Breast epithelium (tissue), 4 donors: Measurements from ENCODE around the gene CHD2. TPM values are rescaled to one million over a fixed set of nuclear protein-coding genes. Genes with fewer than 3 reads are reported as not detected.

Source experiments
- DNase-seq, 2 donors: peaks; one replicate each; pipeline ENCODE4 v3.0.0-alpha.2; 2019; ENCODE audit warnings: low spot score in 2 of 2
- H3K27ac ChIP-seq, 2 donors: fragments of 200-600 bp; sonication (generic) in 1 of 2; one replicate each; pipeline ENCODE4 v1.5.1; 2016 to 2019; ENCODE audit warnings: mild to moderate bottlenecking in 1 of 2
- H3K27me3 ChIP-seq, 2 donors: fragments of 200-600 bp; sonication (generic) in 1 of 2; one replicate each; pipeline versions ENCODE4 v1.5.1 to v1.6.0; 2017 to 2019; ENCODE audit warnings: control low read depth in 1 of 2, mild to moderate bottlenecking in 1 of 2
- H3K36me3 ChIP-seq: fragments of 200-600 bp; one replicate; pipeline ENCODE4 v1.5.1; 2019
- H3K4me1 ChIP-seq, 2 donors: fragments of 200-600 bp; sonication (generic); one replicate each; pipeline ENCODE4 v1.5.1; 2016 to 2019; ENCODE audit warnings: control low read depth in 1 of 2
- H3K4me3 ChIP-seq, 3 donors: fragments of 200-600 bp; sonication (generic); 1 replicate in 2 of 3; 2 replicates in 1 of 3; pipeline ENCODE4 v1.5.1; 2016 to 2019; ENCODE audit warnings: mild to moderate bottlenecking in 3 of 3, moderate library complexity in 2 of 3
- H3K9me3 ChIP-seq, 2 donors: fragments of 200-600 bp; sonication (generic) in 1 of 2; one replicate each; pipeline ENCODE4 v1.5.1; 2016 to 2019; ENCODE audit warnings: control low read depth in 1 of 2
- POLR2A ChIP-seq: fragments of 450-650 bp; IDR thresholded peaks from one replicate; pipeline ENCODE4 v1.6.1; 2016; ENCODE audit warnings: antibody characterized with exemption, mild to moderate bottlenecking, moderate library complexity
- POLR2AphosphoS5 ChIP-seq, 3 donors: sonication (generic); formaldehyde crosslinking; IDR thresholded peaks; one replicate each; pipeline ENCODE4 v1.6.1; 2017; ENCODE audit warnings: antibody characterized with exemption in 3 of 3
- intact Hi-C: fragments of 100-400 bp; cut with DNase I; formaldehyde crosslinking; loops from one replicate; pipeline ENCODE4 v1.15.1; 2023; ENCODE audit warnings: low total_unique reads
- total RNA-seq, 3 donors: library from RNA; depleted of rRNA; stranded (reverse); fragments of >200 nt; gene quantifications; one replicate each; pipeline ENCODE4 v1.1.0, GENCODE V29; 2016
- TF ChIP-seq, protein P1 (sequence below), 3 donors: fragments of 450-650 bp; IDR thresholded peaks; one replicate each; pipeline ENCODE4 v1.5.1; 2016 to 2017; ENCODE audit warnings: antibody characterized with exemption in 3 of 3, mild to moderate bottlenecking in 3 of 3, moderate library complexity in 3 of 3

Gene CHD2
- total RNA-seq, 3 donors from 2014 or later: 137 to 215 (median 197) TPM

DNA sequence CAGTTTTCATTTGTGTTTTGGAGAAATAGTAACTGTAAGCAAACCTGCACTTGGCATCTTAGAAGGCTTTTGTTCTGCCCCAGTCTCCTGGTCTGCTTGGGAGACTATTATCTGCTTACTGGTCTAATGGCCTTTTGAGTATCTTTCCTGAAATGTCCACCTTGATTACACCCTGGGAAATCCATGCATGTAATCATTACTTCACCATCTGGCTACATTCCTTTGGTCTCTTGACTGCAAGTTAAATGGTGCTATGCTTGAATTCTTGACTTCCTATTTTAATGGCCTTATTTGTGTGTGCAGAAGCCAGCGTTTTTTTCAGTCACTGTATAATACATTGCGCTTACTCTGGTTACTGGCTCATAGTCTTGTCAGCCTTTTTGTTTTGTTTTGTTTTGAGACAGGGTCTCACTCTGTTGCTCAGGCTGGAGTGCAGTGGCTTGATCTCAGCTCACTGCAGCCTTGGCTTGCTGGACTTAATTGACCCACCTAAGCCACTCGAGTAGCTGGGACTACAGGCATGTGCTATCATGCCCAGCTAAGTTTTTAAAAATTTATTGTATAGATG is 30.0 kb downstream of the CHD2 start:
- Histone ChIP-seq H3K27ac (peak overlapping the region; percentile 15 to 40), H3K4me3 (no peak overlapping the region), H3K27me3 (no peaks in the 10 kb centered on the region), H3K9me3 (no peaks in the 10 kb centered on the region), H3K36me3 (peaks cover 5% of the 10 kb centered on the region), H3K4me1 (no peaks in the 10 kb centered on the region)
- TF ChIP-seq POLR2A (no peak), POLR2AphosphoS5 (IDR thresholded peaks at IDR 0.05) (no peak)
- TF ChIP-seq, protein P1, sequence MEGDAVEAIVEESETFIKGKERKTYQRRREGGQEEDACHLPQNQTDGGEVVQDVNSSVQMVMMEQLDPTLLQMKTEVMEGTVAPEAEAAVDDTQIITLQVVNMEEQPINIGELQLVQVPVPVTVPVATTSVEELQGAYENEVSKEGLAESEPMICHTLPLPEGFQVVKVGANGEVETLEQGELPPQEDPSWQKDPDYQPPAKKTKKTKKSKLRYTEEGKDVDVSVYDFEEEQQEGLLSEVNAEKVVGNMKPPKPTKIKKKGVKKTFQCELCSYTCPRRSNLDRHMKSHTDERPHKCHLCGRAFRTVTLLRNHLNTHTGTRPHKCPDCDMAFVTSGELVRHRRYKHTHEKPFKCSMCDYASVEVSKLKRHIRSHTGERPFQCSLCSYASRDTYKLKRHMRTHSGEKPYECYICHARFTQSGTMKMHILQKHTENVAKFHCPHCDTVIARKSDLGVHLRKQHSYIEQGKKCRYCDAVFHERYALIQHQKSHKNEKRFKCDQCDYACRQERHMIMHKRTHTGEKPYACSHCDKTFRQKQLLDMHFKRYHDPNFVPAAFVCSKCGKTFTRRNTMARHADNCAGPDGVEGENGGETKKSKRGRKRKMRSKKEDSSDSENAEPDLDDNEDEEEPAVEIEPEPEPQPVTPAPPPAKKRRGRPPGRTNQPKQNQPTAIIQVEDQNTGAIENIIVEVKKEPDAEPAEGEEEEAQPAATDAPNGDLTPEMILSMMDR (IDR thresholded peaks at IDR 0.05): no peak
- intact Hi-C loops: no loop called here
- DNase-seq: no peak

DNA sequence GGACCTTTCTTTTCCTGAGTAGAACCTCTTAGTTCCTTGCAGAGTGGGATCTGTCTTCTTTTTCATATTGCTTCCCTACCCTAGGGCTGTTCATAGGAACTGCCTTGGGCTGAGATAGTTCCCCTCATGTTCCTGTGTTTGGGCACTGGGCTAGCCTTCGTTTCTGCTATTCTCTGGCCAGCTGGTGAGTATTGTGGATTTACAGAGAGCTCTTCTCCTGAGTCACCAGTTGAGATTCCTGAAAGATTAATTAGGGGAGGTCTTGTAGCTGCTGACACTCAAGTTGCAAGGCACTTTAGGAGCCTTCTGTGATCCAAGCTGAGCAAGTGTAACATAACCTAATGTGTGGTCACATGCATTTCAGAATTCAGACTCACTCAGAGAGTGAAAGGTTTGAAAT is 30.7 kb downstream of the CHD2 start:
- no peak overlapping the region for H3K4me3 ChIP-seq
- no peaks in the 10 kb centered on the region for H3K4me1 ChIP-seq
- H3K27ac ChIP-seq: peak overlapping the region; percentile 15 to 40
- intact Hi-C loops: no loop called here
- TF ChIP-seq, protein P1 (IDR thresholded peaks at IDR 0.05): no peak
- TF ChIP-seq POLR2A: no peak
- TF ChIP-seq POLR2AphosphoS5 (IDR thresholded peaks at IDR 0.05): no peak
- H3K9me3 ChIP-seq: no peaks in the 10 kb centered on the region
- peaks cover 5% of the 10 kb centered on the region for H3K36me3 ChIP-seq
- no peak for DNase-seq
- no peaks in the 10 kb centered on the region for H3K27me3 ChIP-seq

DNA sequence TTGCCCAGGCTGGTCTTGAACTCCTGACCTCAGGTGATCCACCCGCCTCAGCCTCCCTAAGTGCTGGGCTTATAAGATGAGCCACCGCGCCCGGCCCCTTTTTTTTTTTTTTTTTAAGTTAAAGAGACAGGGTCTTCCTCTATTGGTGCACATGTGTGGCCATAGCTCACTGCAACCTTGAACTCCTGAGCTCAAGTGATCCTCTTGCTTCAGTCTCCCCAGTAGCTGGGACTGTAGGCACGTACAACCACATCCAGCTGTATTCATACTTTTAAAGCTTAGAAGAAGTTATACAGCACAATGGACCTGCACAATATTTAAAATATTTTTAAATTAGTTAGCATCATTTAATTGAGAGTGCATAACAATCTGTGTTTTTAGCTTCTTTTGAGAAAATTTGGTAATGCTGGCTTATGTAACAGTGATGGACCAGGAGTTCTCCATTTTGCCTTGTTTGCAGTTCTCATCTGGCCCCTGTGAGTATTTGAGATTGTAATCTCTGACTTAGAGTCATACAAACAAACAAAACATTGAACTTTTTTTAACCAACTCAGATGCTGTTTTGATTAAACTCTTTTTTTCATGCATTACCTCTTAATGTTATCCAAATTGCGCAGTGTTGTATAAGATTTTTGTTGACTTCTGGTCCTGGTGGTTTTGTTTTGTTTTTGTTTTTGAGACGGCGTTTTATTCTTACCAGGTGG is 33.0 kb downstream of the CHD2 start:
- intact Hi-C loops: no loop called here
- TF ChIP-seq POLR2A: no peak
- no peak for TF ChIP-seq POLR2AphosphoS5 (IDR thresholded peaks at IDR 0.05)
- TF ChIP-seq, protein P1 (IDR thresholded peaks at IDR 0.05): no peak
- no peak overlapping the region for H3K27ac ChIP-seq
- no peaks in the 10 kb centered on the region for H3K36me3 ChIP-seq
- H3K4me3 ChIP-seq: no peak overlapping the region
- no peaks in the 10 kb centered on the region for H3K9me3 ChIP-seq
- H3K27me3 ChIP-seq: no peaks in the 10 kb centered on the region
- DNase-seq: no peak
- no peaks in the 10 kb centered on the region for H3K4me1 ChIP-seq

DNA sequence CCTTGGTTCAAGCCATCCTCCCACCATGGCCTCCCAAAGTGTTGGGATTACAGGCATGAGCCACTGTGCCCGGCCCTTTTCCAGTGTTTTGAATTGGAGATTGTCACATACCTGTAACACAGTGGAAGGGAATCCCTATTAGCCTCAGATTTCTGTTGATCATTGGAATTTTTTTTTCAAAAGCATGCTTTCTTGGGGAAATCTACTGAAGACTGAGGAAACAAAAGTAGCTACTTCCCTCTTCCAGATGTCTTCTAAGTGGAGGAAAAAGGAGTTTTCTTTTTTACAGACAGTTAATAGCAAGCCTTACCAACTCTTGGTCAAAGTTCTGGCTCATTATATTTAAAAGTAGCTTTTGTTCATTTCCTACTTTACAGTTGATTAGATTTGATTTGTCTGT is 33.7 kb downstream of the CHD2 start:
- intact Hi-C loops: no loop called here
- no peaks in the 10 kb centered on the region for H3K9me3 ChIP-seq
- no peak for TF ChIP-seq POLR2A
- TF ChIP-seq, protein P1 (IDR thresholded peaks at IDR 0.05): no peak
- TF ChIP-seq POLR2AphosphoS5 (IDR thresholded peaks at IDR 0.05): no peak
- H3K27ac ChIP-seq: peak overlapping the region in 1 of 2 donors; percentile 12
- no peaks in the 10 kb centered on the region for H3K36me3 ChIP-seq
- no peak overlapping the region for H3K4me3 ChIP-seq
- H3K27me3 ChIP-seq: no peaks in the 10 kb centered on the region
- no peak for DNase-seq
- H3K4me1 ChIP-seq: no peaks in the 10 kb centered on the region

DNA sequence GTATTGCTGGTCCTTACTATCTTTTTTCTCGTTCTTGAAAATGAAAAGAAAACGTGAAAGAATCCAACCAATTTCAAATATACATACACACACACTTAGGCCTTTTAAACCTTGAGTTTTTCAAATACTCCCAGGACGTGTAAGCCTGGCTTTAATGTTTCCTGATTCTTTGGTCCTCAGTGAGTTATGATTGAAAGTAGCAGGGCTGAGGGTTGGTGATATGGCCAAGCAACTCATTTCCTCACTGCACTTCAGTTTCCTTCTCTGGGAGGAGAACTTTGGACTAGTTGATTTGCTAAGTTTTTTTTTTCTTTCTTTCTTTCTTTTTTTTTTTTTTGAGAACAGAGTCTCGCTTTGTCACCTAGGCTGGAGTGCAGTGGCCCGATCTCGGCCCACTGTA is 34.6 kb downstream of the CHD2 start:
- Histone ChIP-seq H3K27me3 (no peaks in the 10 kb centered on the region), H3K36me3 (no peaks in the 10 kb centered on the region), H3K9me3 (no peaks in the 10 kb centered on the region), H3K4me3 (no peak overlapping the region), H3K27ac (no peak overlapping the region), H3K4me1 (no peaks in the 10 kb centered on the region)
- no peak for TF ChIP-seq POLR2A
- TF ChIP-seq POLR2AphosphoS5 (IDR thresholded peaks at IDR 0.05): no peak
- TF ChIP-seq, protein P1 (IDR thresholded peaks at IDR 0.05): no peak
- no peak for DNase-seq
- intact Hi-C loops: no loop called here
